NOMO-1 treated with DMSO at 0.1 percent for 48 hours (cell line): ENCODE measurements around the gene LRIT1.
A peak's percentile ranks its signal among the peaks of the same experiment; 100 is the strongest.

ENCODE experiments used
- DNase-seq: peaks from one replicate; lab custom pipeline; 2025; ENCODE audit not compliant: unreplicated experiment; lab: John Stamatoyannopoulos, UW

The LRIT1 gene

GRCh38 chr10:84195044-84195830, 46.1 kb downstream of the LRIT1 start:
- DNase-seq: no peak

GRCh38 chr10:84194424-84195043, 46.8 kb downstream of the LRIT1 start, which contains the start of gene CDHR1:
Gene CDHR1 (plus strand): TSS chr10:84194537. CDS start chr10:84194761, 224 bp downstream.
- peak; percentile 64 for DNase-seq

GRCh38 chr10:84193846-84194423, 47.4 kb downstream of the LRIT1 start:
- DNase-seq: peak; percentile 61

DNA sequence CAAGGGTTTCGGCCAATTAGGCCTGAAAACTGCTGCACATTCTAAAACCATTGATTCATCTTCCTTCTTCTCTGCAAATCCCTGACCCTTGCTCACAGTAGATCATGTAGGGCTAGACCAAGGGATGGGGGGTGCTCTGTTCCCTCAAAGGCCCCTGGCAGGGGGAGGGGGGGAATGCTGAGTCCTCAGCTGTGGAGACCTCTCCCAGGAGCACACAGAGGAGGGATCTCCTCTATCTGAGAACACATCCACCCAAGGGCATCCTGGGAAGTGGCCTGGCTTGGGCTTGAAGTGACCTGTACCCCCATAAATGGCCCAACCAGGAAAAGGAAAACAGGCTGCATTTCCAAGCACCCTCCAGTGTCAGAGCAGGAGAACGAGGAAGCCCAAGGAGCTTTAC, 48.0 kb downstream of the LRIT1 start:
- no peak for DNase-seq

GRCh38 chr10:84191106-84191505, 50.2 kb downstream of the LRIT1 start:
- DNase-seq: no peak

- no peak for DNase-seq
These were observed 50.7 kb downstream of the LRIT1 start for GRCh38 chr10:84190621-84191020.

DNA sequence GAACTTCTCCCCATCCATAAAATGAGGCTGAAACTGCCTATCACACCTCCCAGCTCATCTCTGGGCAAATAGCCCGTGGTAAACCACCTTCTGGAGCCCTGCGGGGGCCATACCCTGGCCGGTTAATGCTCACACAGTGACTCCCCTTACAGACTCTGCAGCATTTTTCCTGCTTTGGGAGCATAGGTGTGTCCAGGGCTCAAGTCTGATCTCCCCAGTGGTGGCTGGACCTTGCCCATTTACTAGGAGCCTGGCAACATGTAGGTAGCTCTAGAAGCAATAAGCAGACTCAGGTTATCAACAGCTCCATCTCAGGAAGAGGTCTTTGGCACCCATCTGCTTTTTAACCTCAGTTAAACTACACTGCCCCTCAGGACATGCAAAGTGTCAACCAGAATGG, 52.5 kb downstream of the LRIT1 start:
- DNase-seq: no peak

DNA sequence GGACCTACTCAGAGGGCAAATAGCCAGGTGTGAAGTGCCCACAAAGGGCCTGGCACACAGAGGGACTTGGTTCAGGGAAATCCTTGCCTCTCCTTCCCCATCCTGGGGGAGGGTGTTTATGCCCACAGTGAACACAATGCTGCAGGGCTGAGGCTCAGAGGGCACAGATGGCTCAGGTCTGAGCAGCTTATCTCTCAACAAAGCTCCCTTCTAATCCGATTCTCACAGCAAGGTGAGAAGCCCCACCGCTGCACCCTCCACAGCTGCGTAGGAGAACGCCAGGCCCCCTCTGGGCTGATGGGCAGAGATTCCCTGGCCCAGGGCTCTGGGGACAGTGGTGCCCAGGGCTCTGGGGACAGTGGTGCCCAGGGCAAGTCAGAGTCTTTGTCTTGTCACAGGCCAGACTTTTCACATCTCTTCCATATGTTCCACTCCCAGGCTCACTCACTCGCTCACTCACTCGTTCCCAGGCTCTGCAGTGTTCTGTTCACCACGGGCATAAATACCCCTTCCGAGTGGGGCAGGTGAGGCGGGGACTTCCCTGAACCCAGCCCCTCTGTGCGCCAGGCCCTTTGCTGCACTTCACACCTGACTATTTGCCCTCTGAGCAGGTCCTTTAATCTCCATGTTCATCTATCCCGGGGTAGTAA, 55.7 kb downstream of the LRIT1 start:
- no peak for DNase-seq

DNA sequence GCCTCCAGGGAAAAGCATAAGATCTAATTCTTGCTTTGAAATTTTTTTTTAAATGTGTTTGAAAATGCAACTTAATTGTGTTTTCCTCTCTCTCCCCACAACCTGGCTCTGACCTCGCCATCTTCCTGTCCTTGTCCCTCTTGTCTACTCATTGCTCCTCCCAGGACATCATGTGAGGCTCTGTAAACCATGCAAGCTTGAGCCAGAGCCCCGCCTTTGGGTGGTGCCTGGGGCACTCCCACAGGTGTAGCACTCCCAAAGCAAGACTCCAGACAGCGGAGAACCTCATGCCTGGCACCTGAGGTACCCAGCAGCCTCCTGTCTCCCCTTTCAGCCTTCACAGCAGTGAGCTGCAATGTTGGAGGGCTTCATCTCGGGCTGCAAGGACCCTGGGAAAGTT, 56.8 kb downstream of the LRIT1 start:
- no peak for DNase-seq

DNA sequence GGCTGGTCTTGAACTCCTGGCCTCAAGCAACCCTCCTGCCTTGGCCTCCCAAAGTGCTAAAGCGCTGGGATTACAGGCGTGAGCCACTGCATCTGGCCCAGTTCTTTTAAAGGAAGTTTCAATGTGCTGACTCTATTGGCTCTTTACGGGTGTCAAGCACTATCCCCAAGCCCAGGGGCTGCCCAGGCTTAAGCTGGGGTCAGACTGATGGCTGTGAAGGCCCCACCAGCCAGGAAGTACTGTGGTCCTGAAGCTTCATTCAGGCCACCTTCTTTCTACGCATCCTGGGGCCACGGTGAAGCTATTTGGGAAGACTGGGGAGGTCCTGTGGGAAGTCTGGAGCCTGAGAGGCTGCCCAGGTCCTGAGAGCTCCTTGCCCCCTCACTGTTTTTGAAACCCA, 59.7 kb downstream of the LRIT1 start:
- DNase-seq: no peak
